GM19023 (cell line): ENCODE results near the gene PROCA1.
"Not testable (repeated sequence)": the region's sequence is repeated elsewhere in the genome, so short reads cannot be mapped to it uniquely, and the experiment has no call there.

ENCODE experiments used
- ATAC-seq: cut with Tn5 transposase; IDR thresholded peaks from one replicate; pipeline ENCODE4 v1.9.1; 2021; ENCODE audit warnings: mild to moderate bottlenecking, moderate library complexity; ENCODE audit not compliant: unreplicated experiment

PROCA1 gene

DNA sequence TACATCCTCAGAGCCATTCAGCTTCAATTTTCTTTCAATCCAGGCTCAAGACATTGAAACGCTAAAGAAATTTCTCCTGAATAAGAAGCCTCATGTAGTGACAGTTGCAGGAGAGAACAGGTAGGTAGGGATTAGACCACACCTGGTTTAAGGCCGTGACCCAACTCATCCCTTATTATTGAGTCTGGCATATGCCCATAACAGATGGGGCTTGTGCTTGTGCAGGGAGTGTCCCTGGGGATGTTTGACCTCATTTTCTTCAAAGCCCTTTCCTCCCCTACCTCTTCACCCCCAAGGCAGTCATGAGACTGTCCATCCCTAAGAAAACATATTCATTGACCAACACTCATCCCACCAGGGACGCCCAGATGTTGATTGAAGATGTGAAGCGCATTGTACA lies 25.4 kb downstream of the PROCA1 start:
- ATAC-seq: no peak

DNA sequence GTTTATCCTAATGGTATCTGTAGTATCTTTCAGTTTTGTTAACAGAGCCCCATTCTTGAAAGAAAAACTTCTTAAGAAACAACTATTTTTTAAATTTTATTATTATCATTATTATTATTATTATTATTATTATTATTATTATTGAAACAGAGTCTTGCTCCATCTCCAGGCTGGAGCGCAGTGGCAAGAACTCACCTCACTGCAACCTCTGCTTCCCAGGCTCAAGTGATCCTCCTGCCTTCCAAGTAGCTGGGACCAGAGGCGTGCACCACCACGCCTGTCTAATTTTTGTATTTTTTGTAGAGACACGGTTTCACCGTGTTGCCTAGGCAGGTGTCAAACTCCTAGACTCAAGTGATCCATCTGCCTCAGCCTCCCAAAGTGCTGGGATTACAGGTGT lies 26.3 kb downstream of the PROCA1 start:
- ATAC-seq: no peak

DNA sequence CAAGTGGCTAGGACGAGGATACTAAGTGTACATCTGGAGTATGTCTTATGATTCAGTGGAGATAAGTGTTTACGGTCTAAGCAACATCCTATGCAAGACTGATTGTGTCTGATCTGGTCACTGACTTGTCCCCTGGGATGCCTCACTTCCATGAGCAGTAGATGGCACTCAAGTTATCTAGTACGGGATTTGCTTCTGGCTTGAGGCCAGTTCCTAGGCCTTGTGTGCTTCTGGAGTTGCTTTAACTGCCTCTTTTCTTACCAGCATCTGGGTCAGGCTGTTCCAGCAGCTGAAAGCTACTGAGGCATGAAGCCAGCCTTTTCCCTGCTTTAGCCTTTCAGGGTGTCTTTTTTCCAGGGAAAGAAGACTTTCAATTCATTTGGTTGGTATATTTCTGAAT lies 26.7 kb downstream of the PROCA1 start:
- no peak for ATAC-seq

DNA sequence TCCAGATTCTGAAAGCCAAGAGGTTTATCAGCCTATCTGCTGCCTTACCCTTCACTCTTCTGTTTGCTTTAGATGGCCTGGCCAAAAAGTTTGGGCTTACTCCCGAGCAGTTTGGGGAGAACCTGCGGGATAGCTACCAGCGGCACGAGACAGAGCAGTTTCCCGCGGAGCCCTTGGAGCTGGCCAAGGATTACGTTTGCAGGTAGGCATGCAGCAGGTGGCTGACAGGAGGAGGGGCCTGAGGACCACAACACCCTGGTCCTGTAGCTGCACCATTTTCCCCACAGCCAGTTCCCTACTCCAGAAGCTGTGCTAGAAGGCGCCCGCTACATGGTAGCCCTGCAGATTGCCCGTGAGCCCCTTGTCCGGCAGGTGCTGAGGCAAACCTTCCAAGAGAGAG lies 29.0 kb downstream of the PROCA1 start:
- ATAC-seq: no peak

DNA sequence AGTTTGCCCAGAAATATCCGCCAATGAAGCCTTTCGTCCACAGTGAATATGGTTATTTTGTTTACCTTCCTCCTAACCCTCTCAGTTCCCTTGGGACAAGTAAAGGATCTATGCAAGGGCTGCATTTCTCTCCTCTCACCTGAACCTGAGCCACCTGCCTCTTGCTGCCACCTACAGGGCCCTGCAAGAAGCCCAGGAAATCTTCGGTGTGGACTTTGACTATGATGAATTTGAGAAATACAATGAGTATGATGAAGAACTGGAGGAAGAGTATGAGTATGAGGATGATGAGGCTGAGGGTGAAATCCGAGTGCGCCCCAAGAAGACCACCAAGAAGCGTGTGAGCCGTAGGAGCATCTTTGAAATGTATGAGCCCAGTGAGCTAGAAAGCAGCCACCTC lies 35.7 kb downstream of the PROCA1 start:
- no peak for ATAC-seq

DNA sequence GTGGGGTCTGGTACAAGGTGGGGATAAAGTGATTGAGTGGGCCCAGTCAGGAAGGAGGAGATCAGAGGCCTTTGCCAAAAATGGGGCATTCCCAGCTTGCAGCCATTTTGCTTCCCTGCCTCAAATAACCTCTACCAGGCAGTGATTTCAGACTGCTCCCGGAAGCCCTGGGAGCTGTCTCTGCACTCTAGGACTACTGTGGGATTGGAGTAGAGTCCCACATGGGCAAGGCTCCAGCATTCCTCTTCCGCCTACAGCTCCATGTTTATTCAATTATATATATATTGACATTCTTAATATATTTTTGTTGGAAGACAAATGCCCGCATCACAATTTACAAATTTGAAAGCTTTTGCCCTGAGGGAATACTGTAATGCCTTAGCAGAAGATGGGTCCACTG lies 36.2 kb downstream of the PROCA1 start:
- no peak for ATAC-seq

DNA sequence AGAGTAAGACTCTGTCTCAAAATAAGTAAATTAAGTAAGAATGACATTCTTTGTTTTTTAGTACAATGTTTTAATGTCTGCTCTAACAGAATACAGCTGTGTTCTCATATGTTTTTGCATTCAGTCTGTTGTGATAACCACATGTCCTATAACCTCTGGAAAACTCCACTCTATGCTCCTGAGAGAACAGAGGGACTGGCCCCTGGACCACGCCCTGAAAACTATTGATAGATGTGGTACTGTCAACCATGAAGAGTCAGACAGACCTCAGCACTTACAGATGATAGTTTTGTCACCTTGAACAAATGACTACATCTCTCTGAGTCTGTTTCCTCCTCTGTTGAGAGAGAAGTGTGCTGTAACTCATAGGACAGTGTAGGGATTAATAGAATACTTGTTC lies 41.8 kb downstream of the PROCA1 start:
- no peak for ATAC-seq

DNA sequence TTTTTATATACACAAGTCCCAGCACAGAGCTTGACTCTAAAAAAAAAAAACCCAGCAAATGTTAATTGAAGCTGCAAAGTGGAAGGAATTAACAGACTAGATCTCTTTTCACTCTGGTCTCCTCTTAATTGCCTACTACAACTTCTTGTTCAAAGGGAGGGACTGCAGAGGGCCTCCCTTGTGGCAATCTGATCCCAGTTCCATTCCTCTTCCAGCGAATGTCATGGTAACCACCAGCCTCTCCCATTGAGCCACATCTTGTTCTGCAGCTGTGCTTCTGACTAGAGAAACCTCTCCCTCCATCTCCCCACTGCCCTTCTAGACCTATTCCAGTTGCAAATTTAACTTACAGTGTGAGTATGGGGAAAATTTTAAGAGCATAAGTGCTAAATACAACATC lies 43.8 kb downstream of the PROCA1 start:
- ATAC-seq: no peak

DNA sequence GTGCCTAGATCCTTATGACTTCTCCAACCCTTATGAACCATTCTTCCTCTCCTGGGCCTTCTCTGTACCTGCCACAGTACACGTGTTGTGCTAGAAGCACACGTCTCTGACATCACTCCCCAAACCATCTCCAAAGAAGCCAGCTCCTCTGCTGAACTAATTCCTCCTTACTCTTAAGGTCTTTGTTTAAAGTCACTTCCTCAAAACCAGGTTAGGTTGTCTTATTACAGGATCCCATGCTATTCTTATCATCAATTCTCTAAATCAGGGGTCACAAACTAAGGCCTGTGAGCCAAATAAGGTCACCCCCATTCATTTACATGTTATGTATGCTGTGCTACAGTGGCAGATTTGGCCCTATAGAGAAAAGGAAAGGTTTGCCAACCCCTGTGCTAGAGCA lies 45.7 kb downstream of the PROCA1 start:
- ATAC-seq: no peak

DNA sequence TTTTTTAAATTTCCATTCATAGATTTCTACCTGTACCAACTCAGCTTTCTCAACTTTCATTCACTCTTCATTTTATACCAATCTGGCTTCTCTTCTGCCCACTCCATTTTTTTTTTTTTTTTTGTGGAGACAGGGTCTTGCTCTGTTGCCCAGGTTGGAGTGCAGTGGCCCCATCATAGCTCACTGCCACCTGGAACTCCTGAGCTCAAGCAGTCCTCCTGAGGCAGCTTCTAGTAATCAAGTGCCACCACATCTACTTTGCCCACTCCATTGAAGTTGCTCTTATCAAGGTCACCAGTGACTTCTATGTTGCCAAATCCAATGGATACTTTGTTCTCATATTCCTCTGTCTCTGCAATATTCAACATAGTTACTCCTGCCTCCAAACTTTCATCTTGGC lies 48.0 kb downstream of the PROCA1 start:
- no peak for ATAC-seq

DNA sequence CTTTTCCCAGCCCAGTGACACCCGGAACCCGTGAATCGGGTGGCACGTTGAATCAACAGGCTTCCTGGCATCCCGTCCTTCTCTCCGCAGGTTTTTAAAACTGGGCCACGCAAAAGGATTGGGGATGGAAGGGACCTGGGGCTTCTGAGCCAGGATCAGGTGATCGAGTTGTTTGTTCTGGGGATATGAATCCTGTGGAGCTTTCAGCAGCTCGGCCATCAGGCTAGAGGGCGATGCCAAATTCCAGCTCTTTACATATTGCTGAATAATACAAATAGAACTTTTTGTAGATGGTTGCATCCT lies 49.2 kb downstream of the PROCA1 start:
- ATAC-seq: no peak

DNA sequence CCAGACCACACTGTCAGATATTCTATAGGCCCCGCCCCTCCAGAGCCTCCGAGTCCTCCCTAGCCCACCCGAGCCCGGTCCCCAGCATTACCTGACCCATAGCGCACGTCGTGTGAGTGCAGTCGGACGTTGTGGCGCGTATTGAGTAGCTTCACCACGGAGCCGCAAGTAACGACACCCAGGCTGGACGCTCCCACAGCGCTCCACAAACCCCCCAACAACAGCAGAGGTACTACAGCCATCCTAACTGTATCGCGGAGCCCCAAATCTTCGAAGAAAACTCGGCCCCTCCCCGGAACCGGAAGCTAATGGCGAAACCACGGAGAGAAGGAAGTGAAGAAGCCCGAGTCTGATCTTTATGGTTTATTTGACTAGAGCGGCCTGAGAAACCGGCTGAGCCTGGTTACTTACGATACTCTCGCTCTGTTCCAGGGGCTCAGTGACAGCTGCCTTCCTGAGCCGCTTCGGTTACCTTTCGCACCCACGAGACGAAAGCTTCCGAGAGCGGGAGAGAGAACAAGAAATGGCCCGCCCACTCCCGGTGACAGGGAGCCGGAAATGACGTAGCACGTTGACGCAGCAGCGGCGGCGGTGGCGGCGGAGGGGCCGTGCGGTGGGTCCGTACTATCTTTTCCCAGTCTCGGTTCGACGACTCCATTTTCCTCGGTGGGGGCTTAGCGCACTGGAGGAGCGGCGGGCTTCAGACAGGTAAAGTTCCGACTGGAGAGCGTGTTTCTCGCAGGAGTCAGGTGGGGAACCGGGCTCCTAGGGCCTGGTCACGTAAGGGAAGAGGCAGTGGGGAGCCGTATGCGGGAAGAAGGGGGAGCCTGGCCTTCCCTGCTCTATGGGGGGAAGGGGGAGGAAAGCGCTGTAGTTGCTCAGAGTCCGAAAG lies 49.8 kb downstream of the PROCA1 start, which contains the start of the genes SDF2 and SUPT6H:
TSS of gene SDF2 (minus strand) at position 272 of the 892 bp plus-strand sequence. CDS start at position 242, 30 bp downstream.
TSS of gene SUPT6H (plus strand) at position 571 of the 892 bp plus-strand sequence. CDS start 11,197 bp downstream, outside the sequence.
- peak; percentile 88 for ATAC-seq

DNA sequence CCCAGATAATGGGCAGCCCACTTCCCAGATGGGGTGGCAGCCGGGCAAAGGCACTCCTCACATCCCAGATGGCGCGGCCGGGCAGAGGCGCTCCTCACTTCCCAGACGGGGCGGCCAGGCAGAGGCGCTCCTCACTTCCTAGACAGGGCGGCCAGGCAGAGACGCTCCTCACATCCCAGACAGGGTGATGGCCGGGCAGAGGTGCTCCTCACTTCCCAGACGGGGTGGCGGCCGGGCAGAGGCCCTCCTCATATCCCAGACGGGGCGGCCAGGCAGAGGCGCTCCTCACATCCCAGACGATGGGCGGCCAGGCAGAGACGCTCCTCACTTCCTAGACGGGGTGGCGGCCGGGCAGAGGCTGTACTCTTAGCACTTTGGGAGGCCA lies 52.2 kb downstream of the PROCA1 start:
- ATAC-seq: not testable (repeated sequence)

DNA sequence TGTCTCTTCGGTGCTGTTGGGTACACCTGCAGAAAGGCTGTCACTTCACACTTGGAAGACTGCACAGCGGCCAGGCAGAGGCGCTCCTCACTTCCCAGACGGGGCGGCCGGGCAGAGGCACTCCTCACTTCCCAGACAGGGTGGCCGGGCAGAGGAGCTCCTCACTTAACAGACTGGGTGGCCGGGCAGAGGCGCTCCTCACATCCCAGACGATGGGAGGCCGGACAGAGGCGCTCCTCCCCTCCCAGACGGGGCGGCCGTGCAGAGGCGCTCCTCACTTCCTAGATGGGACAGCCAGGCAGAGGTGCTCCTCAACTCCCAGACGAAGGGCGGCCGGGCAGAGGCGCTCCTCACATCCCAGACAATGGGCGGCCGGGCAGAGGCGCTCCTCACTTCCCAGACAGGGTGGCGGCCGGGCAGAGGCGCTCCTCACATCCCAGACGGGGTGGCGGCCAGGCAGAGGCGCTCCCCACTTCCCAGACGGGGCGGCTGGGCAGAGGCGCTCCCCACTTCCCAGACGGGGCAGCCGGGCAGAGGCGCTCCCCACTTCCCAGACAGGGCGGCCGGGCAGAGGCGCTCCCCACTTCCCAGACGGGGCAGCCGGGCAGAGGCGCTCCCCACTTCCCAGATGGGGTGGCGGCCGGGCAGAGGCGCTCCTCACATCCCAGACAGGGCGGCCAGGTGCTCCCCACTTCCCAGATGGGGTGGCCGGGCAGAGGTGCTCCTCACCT lies 52.8 kb downstream of the PROCA1 start:
- ATAC-seq: not testable (repeated sequence)

DNA sequence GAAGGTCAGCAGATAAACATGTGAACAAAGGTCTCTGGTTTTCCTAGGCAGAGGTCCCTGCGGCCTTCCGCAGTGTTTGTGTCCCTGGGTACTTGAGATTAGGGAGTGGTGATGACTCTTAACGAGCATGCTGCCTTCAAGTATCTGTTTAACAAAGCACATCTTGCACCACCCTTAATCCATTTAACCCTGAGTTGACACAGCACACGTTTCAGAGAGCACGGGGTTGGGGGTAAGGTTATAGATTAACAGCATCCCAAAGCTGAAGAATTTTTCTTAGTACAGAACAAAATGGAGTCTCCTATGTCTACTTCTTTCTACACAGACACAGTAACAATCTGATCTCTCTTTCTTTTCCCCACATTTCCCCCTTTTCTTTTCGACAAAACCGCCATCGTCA lies 53.3 kb downstream of the PROCA1 start:
- ATAC-seq: not testable (repeated sequence)

DNA sequence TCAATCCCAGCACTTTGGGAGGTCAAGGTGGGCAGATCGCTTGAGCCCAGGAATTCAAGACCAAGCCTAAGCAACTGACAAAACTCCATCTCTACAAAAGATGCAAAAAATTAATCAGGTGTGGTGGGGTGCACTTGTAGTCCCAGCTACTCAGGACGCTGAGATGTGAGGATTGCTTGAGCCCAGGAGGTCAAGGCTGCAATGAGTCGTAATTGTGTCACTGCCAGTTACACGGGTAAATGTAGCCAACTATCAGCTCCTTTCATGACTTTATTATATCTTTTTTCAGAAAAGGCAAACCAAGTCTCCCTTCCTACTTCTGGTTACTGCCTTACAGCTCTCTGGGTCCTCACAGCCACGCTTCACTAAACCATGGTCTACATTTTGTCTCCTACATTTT lies 53.9 kb downstream of the PROCA1 start:
- no peak for ATAC-seq

DNA sequence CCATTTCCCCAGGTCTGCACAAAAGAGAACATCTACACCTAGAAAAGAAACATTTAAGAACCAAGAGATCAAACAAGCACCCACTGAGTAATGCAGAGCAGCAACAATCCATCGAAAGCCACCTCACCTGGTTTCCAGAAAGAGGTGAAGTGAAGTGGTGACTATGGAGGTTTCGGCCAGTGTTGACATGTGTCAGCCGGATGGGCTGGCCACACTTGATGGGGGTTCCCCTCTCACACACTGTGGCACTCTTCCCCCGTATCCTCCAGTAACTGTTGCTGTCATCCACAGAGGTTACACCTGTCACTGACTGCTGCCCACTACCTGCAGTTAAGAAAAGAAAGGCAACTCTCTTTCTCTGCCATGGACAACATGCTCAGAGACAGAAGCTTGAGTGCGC lies 56.5 kb downstream of the PROCA1 start:
- no peak for ATAC-seq
